ENCODE results near the gene TIGD3. TPM values are rescaled to one million over a fixed set of nuclear protein-coding genes. Genes with fewer than 3 reads are reported as not detected.

Gene TIGD3
- total and polyA plus RNA-seq, 9 of the 15 experiments (the other 6 are each of a cell fraction or from before 2014, with no cell fraction given) = 0.06 to 1.3 (median 0.56) TPM

DNA sequence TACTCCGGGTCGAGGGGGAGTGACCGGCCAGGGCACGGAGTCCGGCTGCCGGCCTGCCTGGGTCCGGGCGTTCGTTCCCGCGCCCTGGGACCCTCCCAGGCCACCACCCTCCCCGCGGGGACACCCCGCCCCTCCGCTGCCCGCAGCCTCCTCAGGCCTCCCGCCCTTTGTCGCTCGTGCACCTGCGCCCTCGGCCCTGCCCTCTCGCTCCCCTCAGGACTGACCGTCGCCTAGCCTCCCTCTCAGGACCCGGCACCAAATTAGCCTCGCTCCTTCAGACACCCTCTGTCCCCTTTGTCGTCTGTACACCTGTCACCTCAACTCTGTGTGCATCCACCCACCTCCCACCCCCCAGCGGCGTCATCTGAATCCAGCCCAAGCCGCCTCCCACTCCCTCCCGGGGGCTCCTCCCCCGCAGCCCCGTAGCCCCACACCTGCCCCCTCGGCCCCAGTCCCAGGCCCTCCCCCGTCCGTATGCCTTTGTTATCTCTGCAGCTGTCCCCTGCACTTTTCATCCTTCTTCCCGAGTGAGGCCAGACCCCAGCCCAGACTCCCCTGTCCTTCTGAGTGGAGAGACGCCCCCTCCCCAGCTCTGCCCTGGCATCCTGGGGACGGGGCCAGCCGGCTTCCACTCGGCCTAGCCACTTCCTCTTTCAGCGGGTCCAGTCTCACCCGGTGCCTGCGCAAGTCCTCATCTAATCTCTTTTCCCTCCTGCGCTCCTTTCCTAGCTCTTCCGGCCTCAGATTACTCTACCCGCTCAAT is 643 bp downstream of the TIGD3 start:
- BruUV-seq (replicated peaks) = no TSS peak
- H4K20me1 ChIP-seq (replicated peaks; ENCODE audit: control insufficient read depth, insufficient read depth, low read length) = peaks cover 10% of the 10 kb centered on the region; the same call in 1 of the 2 replicates
- no peaks in the 10 kb centered on the region for H3K27me3 ChIP-seq (ENCODE audit: control insufficient read depth in 2 of 2, insufficient read depth in 2 of 2, low read length in 2 of 2)
- peak; percentile 70 to 87 (median 80) for DNase-seq (ENCODE audit: extremely low read depth in 1 of 4, low spot score in 3 of 4)
- H3K9ac ChIP-seq (ENCODE audit: insufficient read depth in 1 of 2, low read depth in 2 of 2, low read length in 2 of 2) = peak overlapping the region; percentile 36 to 90; a peak in 3 of 4 replicates
- peaks cover 25 to 48% of the 10 kb centered on the region in 2 experiments for H3K4me1 ChIP-seq (replicated peaks in 1 of 2; ENCODE audit: control insufficient read depth in 2 of 2, insufficient read depth in 2 of 2, low read length in 2 of 2)
- WGBS (ENCODE audit: insufficient coverage, low coverage, missing lambda C conversion rate) = under 1% methylated on average over 23 of the region's 47 CpGs
- FAIRE-seq = no peak
- H2AFZ ChIP-seq (ENCODE audit: low read depth, low read length) = peak overlapping the region; percentile 81
- peak overlapping the region; percentile 47 for H3K27ac ChIP-seq (ENCODE audit: extremely low read depth, low read depth, low read length)
- H3K9me1 ChIP-seq (ENCODE audit: control insufficient read depth, insufficient read depth, low read length) = no peaks in the 10 kb centered on the region
- H3K36me3 ChIP-seq (ENCODE audit: control insufficient read depth, insufficient read depth, low read length) = peaks cover 24% of the 10 kb centered on the region; the same call in 1 of the 3 replicates
- in situ Hi-C loops (cut with MboI) (no loop called here), intact Hi-C loops (cut with micrococcal nuclease) (no loop called here)
- ChIA-PET CTCF (ENCODE audit: low intra/inter-chr PET ratio) (interaction anchor here (0.6 to 0.9 kb wide), 2 partner anchors 36 to 80 kb away, joined by 3 to 5 read pairs; no protein-coding TSS in a partner anchor), POLR2A (interaction anchor here (0.6 to 15.6 kb wide), 11 partner anchors 16 to 1150 kb away, joined by 3 to 253 read pairs (median 4); partner anchors contain the start of genes DPF2, MALAT1 and NEAT1)
- no peaks in the 10 kb centered on the region for H3K79me2 ChIP-seq (ENCODE audit: control insufficient read depth, insufficient read depth, low read length)
- peak; percentile 60 for ATAC-seq
- peak overlapping the region; percentile 77 for H3K4me2 ChIP-seq (ENCODE audit: insufficient read depth, low read length)
- H3K9me3 ChIP-seq (replicated peaks; ENCODE audit: control insufficient read depth, insufficient read depth, low read depth, low read length) = no peaks in the 10 kb centered on the region
- H3K4me3 ChIP-seq = peak overlapping the region; percentile 63
- TF ChIP-seq SRSF3 (IDR thresholded peaks at IDR 0.05; ENCODE audit: insufficient read depth, low read length) = no peak
- TF ChIP-seq, protein P1, sequence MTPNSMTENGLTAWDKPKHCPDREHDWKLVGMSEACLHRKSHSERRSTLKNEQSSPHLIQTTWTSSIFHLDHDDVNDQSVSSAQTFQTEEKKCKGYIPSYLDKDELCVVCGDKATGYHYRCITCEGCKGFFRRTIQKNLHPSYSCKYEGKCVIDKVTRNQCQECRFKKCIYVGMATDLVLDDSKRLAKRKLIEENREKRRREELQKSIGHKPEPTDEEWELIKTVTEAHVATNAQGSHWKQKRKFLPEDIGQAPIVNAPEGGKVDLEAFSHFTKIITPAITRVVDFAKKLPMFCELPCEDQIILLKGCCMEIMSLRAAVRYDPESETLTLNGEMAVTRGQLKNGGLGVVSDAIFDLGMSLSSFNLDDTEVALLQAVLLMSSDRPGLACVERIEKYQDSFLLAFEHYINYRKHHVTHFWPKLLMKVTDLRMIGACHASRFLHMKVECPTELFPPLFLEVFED (CRISPR knock-in tag; conservative IDR thresholded peaks at IDR 0.05) = no peak
- TF ChIP-seq ZNF174 (CRISPR knock-in tag; IDR thresholded peaks at IDR 0.05) = no peak
- TF ChIP-seq ZNF232 (CRISPR knock-in tag; IDR thresholded peaks at IDR 0.05) = no peak
- no peak for TF ChIP-seq FOXA3 (CRISPR knock-in tag; conservative IDR thresholded peaks at IDR 0.05 in 1 of 2, IDR thresholded peaks at IDR 0.05 in 1 of 2)
- peak; percentile 56; the same call in 1 of the 2 replicates for TF ChIP-seq CBFA2T2 (conservative IDR thresholded peaks at IDR 0.05)
- TF ChIP-seq CBFA2T3 (IDR thresholded peaks at IDR 0.05) = peak; percentile 75
- TF ChIP-seq ZNF830 (CRISPR knock-in tag; IDR thresholded peaks at IDR 0.05) = no peak
- peak; percentile 12 for TF ChIP-seq NEUROD1 (IDR thresholded peaks at IDR 0.05; ENCODE audit: borderline replicate concordance, low read depth, low read length, partially characterized antibody)
- TF ChIP-seq SPI1 (IDR thresholded peaks at IDR 0.05; ENCODE audit: borderline replicate concordance, low read depth, low read length) = peak; percentile 100
- no peak for TF ChIP-seq SP1 (CRISPR knock-in tag; IDR thresholded peaks at IDR 0.05)
- TF ChIP-seq STAT5B (CRISPR knock-in tag; IDR thresholded peaks at IDR 0.05) = no peak
- TF ChIP-seq THRAP3 (IDR thresholded peaks at IDR 0.05; ENCODE audit: borderline replicate concordance) = no peak
- no peak for TF ChIP-seq ARHGAP35 (IDR thresholded peaks at IDR 0.05; ENCODE audit: partially characterized antibody)
- TF ChIP-seq ZNF184 (CRISPR knock-in tag; IDR thresholded peaks at IDR 0.05) = no peak
- peak; percentile 96 for TF ChIP-seq HNRNPLL (IDR thresholded peaks at IDR 0.05; ENCODE audit: low read depth, low read length, poor library complexity, severe bottlenecking)
- no peak for TF ChIP-seq KAT7 (CRISPR knock-in tag; IDR thresholded peaks at IDR 0.05; ENCODE audit: borderline replicate concordance)
- peak; percentile 14 for TF ChIP-seq CCNT2 (IDR thresholded peaks at IDR 0.05; ENCODE audit: borderline replicate concordance, extremely low read depth, insufficient read length, low read depth, low read length)
- no peak for TF ChIP-seq MCM5 (IDR thresholded peaks at IDR 0.05; ENCODE audit: low read depth)
- TF ChIP-seq CSDE1 (IDR thresholded peaks at IDR 0.05) = no peak
- no peak for TF ChIP-seq U2AF1 (optimal IDR thresholded peaks at IDR 0.05; ENCODE audit: low read depth, low read length)
